Stimulated activated CD8-positive, alpha-beta memory T cell treated with anti-CD3 and anti-CD28 coated beads, Interleukin-4, amount 100 ng/mL, for 48 hours (primary cell): Measurements from ENCODE around the gene MYL11.

Experiments used
- DNase-seq: peaks from one replicate; pipeline ENCODE4 v3.0.0-alpha.2; 2020

MYL11 gene

GRCh38 chr16:30354423-30355143, 20.0 kb upstream of the MYL11 start:
- no peak for DNase-seq

GRCh38 chr16:30355144-30355953, 19.3 kb upstream of the MYL11 start, which contains the start of gene CD2BP2:
Gene CD2BP2, minus strand, starts transcription at chr16:30355308. Its CDS starts 627 bp downstream, at chr16:30354681.
- peak; percentile 94 for DNase-seq

- no peak for DNase-seq
Measured at GRCh38 chr16:30355954-30356308, 18.7 kb upstream of the MYL11 start.

GRCh38 chr16:30356401-30357084, 18.1 kb upstream of the MYL11 start:
- no peak for DNase-seq

- no peak for DNase-seq
Measured at GRCh38 chr16:30357085-30357714, 17.4 kb upstream of the MYL11 start.

GRCh38 chr16:30357715-30358576, 16.7 kb upstream of the MYL11 start:
- DNase-seq: no peak

GRCh38 chr16:30358577-30358936, 16.0 kb upstream of the MYL11 start:
- DNase-seq: no peak

GRCh38 chr16:30358990-30359870, 15.4 kb upstream of the MYL11 start:
- no peak for DNase-seq

- DNase-seq: no peak
Measured at GRCh38 chr16:30359871-30360170, 14.8 kb upstream of the MYL11 start.

GRCh38 chr16:30361180-30361579, 13.4 kb upstream of the MYL11 start:
- DNase-seq: no peak

GRCh38 chr16:30365200-30365599, 9.4 kb upstream of the MYL11 start:
- no peak for DNase-seq

GRCh38 chr16:30366511-30366910, 8.1 kb upstream of the MYL11 start:
- DNase-seq: no peak

GRCh38 chr16:30367349-30368009, 7.1 kb upstream of the MYL11 start:
- DNase-seq: no peak

GRCh38 chr16:30368122-30368791, 6.3 kb upstream of the MYL11 start:
- no peak for DNase-seq

GRCh38 chr16:30368792-30369090, 5.9 kb upstream of the MYL11 start:
- no peak for DNase-seq

GRCh38 chr16:30369091-30369937, 5.3 kb upstream of the MYL11 start:
- peak; percentile 46 for DNase-seq

GRCh38 chr16:30369938-30370455, 4.6 kb upstream of the MYL11 start:
- no peak for DNase-seq

- DNase-seq: peak; percentile 99
Measured at GRCh38 chr16:30370456-30371247, 4.0 kb upstream of the MYL11 start, which contains the start of gene TBC1D10B. Gene TBC1D10B, minus strand, starts transcription at chr16:30370494. Its CDS starts 311 bp downstream, at chr16:30370183.
